Upper lobe of left lung (tissue), 4 donors: Measurements from ENCODE around the gene RBFOX2.

ENCODE experiments used
- EP300 ChIP-seq, 4 donors: sonication (generic); formaldehyde crosslinking; IDR thresholded peaks; one replicate each; pipeline ENCODE4 v1.5.1; 2017; ENCODE audit warnings: antibody characterized with exemption in 4 of 4, control low read depth in 2 of 4
- POLR2A ChIP-seq, 4 donors: fragments of 450-650 bp; IDR thresholded peaks; one replicate each; pipeline ENCODE4 v1.5.1; 2016 to 2017; ENCODE audit warnings: antibody characterized with exemption in 4 of 4, mild to moderate bottlenecking in 2 of 4
- TF ChIP-seq, protein P1 (sequence below), 6 experiments: fragments of 450-650 bp in 4 of 6; fragments of 200-600 bp in 2 of 6; sonication (generic) in 2 of 6; IDR thresholded peaks; one replicate each; pipeline ENCODE4 v1.5.1; 2016 to 2019; ENCODE audit warnings: antibody characterized with exemption in 6 of 6

DNA sequence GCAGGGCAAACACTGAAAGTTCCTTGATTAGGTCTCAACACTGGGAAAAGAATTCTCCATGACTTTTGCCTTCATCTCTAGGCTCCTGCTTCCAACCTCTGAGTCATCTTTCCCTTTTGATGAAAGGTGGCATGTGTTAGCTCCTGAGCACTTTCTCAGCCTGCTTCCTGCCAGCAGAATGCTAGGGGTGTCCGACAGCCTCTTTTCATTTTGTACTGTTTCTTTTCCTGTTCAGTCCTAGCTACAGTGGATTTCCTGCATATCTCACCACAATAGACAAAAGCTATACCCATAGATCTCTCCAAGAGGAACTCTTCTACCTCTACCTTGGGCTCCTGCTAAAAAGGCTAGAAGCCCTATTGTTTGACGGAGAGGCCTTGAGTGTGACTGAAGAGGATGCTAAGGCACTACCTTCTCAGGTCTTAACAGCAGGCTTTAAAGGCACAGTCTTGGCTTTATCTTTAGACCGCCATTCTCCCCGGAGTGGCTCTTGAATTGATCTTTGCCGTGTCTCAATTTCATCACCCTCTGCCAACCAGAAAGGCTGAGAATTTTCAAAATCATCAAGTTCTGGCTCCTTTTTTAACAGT, 145.5 kb downstream of the RBFOX2 start:
- TF ChIP-seq, protein P1, sequence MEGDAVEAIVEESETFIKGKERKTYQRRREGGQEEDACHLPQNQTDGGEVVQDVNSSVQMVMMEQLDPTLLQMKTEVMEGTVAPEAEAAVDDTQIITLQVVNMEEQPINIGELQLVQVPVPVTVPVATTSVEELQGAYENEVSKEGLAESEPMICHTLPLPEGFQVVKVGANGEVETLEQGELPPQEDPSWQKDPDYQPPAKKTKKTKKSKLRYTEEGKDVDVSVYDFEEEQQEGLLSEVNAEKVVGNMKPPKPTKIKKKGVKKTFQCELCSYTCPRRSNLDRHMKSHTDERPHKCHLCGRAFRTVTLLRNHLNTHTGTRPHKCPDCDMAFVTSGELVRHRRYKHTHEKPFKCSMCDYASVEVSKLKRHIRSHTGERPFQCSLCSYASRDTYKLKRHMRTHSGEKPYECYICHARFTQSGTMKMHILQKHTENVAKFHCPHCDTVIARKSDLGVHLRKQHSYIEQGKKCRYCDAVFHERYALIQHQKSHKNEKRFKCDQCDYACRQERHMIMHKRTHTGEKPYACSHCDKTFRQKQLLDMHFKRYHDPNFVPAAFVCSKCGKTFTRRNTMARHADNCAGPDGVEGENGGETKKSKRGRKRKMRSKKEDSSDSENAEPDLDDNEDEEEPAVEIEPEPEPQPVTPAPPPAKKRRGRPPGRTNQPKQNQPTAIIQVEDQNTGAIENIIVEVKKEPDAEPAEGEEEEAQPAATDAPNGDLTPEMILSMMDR (IDR thresholded peaks at IDR 0.05), result no peak
- TF ChIP-seq POLR2A (IDR thresholded peaks at IDR 0.05) (no peak), EP300 (IDR thresholded peaks at IDR 0.05) (no peak)
